Measurements from ENCODE around the gene OR6Y1. TPM values are rescaled to one million over a fixed set of nuclear protein-coding genes. Genes with fewer than 3 reads are reported as not detected.

The OR6Y1 gene, protein sequence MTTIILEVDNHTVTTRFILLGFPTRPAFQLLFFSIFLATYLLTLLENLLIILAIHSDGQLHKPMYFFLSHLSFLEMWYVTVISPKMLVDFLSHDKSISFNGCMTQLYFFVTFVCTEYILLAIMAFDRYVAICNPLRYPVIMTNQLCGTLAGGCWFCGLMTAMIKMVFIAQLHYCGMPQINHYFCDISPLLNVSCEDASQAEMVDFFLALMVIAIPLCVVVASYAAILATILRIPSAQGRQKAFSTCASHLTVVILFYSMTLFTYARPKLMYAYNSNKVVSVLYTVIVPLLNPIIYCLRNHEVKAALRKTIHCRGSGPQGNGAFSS
- total RNA-seq, result not detected

DNA sequence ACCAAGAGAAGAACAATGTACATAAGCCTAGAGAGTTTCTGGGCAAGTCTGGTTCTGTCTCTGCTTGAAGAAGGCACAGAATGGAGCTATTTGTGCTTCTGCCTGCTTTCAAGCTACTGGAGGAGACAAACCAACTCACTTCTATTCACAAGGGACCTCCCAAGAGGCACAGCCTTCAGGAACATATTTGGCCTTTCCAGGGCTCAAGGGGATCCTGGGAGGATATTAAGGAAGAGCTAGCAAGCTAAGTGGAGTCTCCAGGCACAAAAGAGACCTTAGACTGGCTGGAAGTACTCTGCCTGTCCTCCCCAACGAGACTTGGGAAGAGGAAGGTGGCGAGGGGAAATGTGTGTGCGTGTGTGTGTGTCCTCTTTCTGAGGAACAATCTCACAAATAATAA is at the start of gene OR6Y1:
Gene OR6Y1, minus strand, starts transcription at position 54 of the 400 bp plus-strand sequence. CDS start 6,300 bp downstream, outside the sequence.
- no peak within 1 kb of the TSS for H3K4me3 ChIP-seq
- no peaks in the 10 kb centered on the region for H3K9me3 ChIP-seq
- intact Hi-C loops (cut with DNase I), result no loop called here
- no peaks in the 10 kb centered on the region for H3K36me3 ChIP-seq
- H3K27me3 ChIP-seq, result no peaks in the 10 kb centered on the region
- TF ChIP-seq POLR2AphosphoS5 (IDR thresholded peaks at IDR 0.05) (no peak), EP300 (IDR thresholded peaks at IDR 0.05) (no peak), POLR2A (IDR thresholded peaks at IDR 0.05; ENCODE audit: low read depth) (no peak)
- TF ChIP-seq, protein P1, sequence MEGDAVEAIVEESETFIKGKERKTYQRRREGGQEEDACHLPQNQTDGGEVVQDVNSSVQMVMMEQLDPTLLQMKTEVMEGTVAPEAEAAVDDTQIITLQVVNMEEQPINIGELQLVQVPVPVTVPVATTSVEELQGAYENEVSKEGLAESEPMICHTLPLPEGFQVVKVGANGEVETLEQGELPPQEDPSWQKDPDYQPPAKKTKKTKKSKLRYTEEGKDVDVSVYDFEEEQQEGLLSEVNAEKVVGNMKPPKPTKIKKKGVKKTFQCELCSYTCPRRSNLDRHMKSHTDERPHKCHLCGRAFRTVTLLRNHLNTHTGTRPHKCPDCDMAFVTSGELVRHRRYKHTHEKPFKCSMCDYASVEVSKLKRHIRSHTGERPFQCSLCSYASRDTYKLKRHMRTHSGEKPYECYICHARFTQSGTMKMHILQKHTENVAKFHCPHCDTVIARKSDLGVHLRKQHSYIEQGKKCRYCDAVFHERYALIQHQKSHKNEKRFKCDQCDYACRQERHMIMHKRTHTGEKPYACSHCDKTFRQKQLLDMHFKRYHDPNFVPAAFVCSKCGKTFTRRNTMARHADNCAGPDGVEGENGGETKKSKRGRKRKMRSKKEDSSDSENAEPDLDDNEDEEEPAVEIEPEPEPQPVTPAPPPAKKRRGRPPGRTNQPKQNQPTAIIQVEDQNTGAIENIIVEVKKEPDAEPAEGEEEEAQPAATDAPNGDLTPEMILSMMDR (IDR thresholded peaks at IDR 0.05), result no peak
- H3K4me1 ChIP-seq, result no peaks in the 10 kb centered on the region
- 78% methylated on average over 3 of the region's 3 CpGs for WGBS
- no peak within 1 kb of the TSS for H3K27ac ChIP-seq (replicated peaks in 1 of 4)
- DNase-seq (ENCODE audit: extremely low spot score), result no peak

DNA sequence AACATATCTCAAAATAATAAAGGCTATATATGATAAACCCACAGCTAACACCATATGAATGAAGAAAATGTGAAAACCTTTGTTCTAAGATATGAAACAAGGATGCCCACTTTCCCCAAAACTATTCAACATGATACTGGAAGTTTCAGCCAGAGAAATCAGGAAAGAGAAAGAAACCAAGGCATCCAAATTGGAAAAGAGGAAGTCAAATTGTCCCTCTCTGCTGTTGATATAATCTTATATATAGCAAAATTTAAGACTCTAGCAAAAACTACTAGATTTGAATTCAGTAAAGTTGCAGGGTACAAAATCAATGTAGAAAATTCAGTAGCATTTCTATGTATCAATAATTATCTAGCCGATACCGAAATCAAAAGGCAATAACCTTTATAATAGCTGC is 46.5 kb upstream of the OR6Y1 start:
- no peak overlapping the region for H3K4me3 ChIP-seq
- WGBS, result 93% methylated on average over 2 of the region's 2 CpGs
- TF ChIP-seq POLR2A (IDR thresholded peaks at IDR 0.05; ENCODE audit: low read depth) (no peak), POLR2AphosphoS5 (IDR thresholded peaks at IDR 0.05) (no peak), EP300 (IDR thresholded peaks at IDR 0.05) (no peak)
- TF ChIP-seq, protein P1 (IDR thresholded peaks at IDR 0.05), result no peak
- DNase-seq (ENCODE audit: extremely low spot score), result no peak
- no peaks in the 10 kb centered on the region for H3K36me3 ChIP-seq
- intact Hi-C loops (cut with DNase I), result no loop called here
- H3K27ac ChIP-seq (replicated peaks in 1 of 4), result no peak overlapping the region
- no peaks in the 10 kb centered on the region for H3K4me1 ChIP-seq
- H3K9me3 ChIP-seq, result peaks cover 0 to 21% (median 10%) of the 10 kb centered on the region in 4 donors
- H3K27me3 ChIP-seq, result no peaks in the 10 kb centered on the region

DNA sequence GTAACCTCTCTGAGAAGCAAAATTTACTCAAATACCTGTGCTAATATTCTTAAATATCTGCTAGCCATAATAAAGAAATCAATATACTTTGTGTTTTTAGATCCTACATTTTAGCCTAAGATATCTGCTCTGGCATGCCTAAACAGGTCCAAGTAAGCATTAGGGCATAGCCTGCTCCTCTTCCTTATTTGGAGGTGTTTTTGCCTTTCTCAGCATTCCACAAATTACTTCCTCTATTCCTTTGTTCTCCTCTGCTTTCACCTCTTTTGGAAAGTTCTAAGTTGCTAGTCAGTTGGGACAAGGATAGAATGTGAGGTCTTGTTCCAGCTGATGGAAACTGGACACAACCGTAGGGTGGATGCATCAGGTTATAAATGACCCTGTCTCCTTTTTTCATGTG is 32.7 kb upstream of the OR6Y1 start:
- H3K36me3 ChIP-seq, result no peaks in the 10 kb centered on the region
- H3K27me3 ChIP-seq, result no peaks in the 10 kb centered on the region
- intact Hi-C loops (cut with DNase I), result no loop called here
- no peak overlapping the region for H3K27ac ChIP-seq (replicated peaks in 1 of 4)
- DNase-seq (ENCODE audit: extremely low spot score), result no peak
- WGBS, result 81% methylated on average over 1 of the region's 1 CpG
- H3K4me3 ChIP-seq, result no peak overlapping the region
- TF ChIP-seq POLR2A (IDR thresholded peaks at IDR 0.05; ENCODE audit: low read depth) (no peak), EP300 (IDR thresholded peaks at IDR 0.05) (no peak), POLR2AphosphoS5 (IDR thresholded peaks at IDR 0.05) (no peak)
- TF ChIP-seq, protein P1 (IDR thresholded peaks at IDR 0.05), result no peak
- H3K9me3 ChIP-seq, result peaks cover 0 to 11% (median 8%) of the 10 kb centered on the region in 4 donors
- H3K4me1 ChIP-seq, result no peaks in the 10 kb centered on the region

DNA sequence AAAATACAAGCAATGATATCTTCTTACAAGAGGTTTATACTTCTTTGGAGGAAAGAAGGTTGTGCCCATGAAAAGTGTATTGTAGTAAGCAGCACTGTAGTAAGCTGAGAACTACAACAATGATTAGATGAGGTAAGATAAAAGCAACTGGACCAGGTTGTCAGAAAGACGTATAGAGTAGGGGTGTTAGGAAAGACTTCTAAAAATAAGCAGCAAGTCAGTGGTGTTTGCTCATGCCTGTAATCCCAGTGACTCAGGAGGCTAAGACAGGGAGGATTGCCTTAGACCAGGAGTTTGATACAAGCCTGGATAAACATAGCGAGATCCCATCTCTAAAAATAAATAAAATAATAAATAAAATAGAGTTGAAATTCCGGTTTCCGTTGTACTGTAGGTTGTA is 29.8 kb upstream of the OR6Y1 start:
- Histone ChIP-seq H3K27ac (replicated peaks in 1 of 4) (no peak overlapping the region), H3K4me1 (no peaks in the 10 kb centered on the region), H3K4me3 (no peak overlapping the region), H3K36me3 (no peaks in the 10 kb centered on the region), H3K27me3 (no peaks in the 10 kb centered on the region), H3K9me3 (peaks cover 0 to 11% (median 8%) of the 10 kb centered on the region in 4 donors)
- intact Hi-C loops (cut with DNase I), result no loop called here
- WGBS, result 36% methylated on average over 4 of the region's 4 CpGs
- no peak for DNase-seq (ENCODE audit: extremely low spot score)
- TF ChIP-seq POLR2A (IDR thresholded peaks at IDR 0.05; ENCODE audit: low read depth) (no peak), EP300 (IDR thresholded peaks at IDR 0.05) (no peak), POLR2AphosphoS5 (IDR thresholded peaks at IDR 0.05) (no peak)
- TF ChIP-seq, protein P1 (IDR thresholded peaks at IDR 0.05), result no peak
